ENCODE results near the gene NRG3.

NRG3 gene

GRCh38 chr10:82228701-82229100, 353.7 kb downstream of the NRG3 start:
- no peak for DNase-seq

GRCh38 chr10:82234173-82234572, 359.2 kb downstream of the NRG3 start:
- DNase-seq: no peak

GRCh38 chr10:82236084-82236731, 361.2 kb downstream of the NRG3 start:
- no peak for DNase-seq

DNA sequence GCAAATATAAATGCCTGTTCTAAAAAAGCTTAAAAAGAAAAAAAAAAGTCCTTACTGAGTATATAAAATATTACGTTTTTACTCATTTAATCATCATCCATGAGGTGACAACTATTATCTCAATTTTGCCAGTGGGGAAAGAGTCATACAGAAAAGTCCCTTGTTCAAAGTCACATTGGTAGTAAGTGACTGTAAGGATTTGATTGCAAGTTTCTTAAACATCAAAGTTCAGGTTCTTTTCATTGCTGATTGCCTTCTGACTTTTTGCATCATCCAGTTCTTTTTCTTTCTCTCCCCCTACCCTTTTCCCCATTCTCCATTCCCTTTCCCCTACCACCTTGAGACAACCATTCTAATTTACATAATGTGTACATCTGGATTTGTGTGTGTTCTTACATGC, 363.3 kb downstream of the NRG3 start:
- no peak for DNase-seq

- DNase-seq: no peak
These were observed 365.4 kb downstream of the NRG3 start for GRCh38 chr10:82240408-82240807.

- no peak for DNase-seq
These were observed 367.8 kb downstream of the NRG3 start for GRCh38 chr10:82242778-82243177.

DNA sequence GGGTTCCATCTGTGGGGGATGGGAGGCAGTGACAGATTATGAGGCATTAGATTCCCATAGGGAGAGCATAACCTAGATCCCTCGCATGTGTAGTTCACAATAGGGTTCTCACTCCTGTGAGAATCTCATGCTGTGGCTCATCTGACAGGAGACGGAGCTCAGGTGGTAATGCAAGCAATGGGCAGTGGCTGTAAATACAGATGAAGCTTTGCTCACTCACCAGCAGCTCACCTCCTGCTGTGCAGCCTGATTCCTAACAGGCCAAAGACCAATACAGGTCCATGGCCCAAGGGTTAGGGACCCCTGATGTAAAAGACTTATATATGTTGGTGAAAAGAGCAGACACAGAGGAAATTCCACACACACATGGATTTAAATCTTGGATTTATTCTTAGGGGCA, 370.2 kb downstream of the NRG3 start:
- DNase-seq: no peak

GRCh38 chr10:82245906-82246560, 371.0 kb downstream of the NRG3 start:
- no peak for DNase-seq

- no peak for DNase-seq
These were observed 374.1 kb downstream of the NRG3 start for GRCh38 chr10:82249141-82249540.

- no peak for DNase-seq
These were observed 376.4 kb downstream of the NRG3 start for GRCh38 chr10:82251222-82251906.

GRCh38 chr10:82252081-82252480, 377.1 kb downstream of the NRG3 start:
- DNase-seq: no peak

- DNase-seq: no peak
These were observed 379.2 kb downstream of the NRG3 start for GRCh38 chr10:82254237-82254636.

DNA sequence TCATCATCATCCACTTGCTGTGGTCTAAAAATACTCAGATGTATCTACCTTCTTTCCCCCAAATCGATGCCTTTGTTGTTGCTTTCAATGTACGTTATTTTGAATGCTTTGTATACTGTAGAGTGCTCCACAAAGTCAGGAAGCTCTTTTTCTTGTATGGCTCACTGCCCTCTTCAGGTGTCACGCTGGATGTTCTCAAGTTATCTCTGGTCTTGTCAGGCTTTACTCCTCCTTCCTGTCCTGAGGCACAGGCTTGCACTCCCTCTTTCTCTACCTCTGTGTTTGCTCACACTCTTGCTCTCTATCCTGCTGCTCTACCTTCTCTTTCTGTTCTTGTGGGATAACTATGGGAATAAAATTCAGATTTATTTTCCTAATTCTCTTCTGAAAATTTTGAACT, 381.3 kb downstream of the NRG3 start:
- no peak for DNase-seq

DNA sequence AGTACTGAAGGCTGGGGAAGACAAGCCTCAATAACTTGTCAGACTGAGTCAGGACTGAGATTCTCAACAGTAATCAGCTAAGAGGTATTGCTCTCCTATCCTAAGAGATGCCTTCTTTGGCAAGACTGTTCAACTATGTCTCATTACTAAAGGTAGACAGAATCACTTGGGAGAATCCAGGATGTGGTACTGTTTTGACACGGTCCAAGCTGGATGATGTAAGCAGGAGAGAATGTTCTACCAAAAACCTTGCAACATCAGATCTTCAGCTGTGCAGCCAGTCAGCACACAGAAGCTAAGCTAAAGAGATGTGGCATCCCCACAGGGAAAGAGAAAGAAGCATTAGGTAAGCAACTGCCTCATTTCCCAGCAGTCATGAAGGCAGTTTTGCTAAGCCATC, 391.4 kb downstream of the NRG3 start:
- DNase-seq: no peak

- DNase-seq: no peak
These were observed 392.0 kb downstream of the NRG3 start for GRCh38 chr10:82267014-82267413.

- no peak for DNase-seq
These were observed 392.5 kb downstream of the NRG3 start for GRCh38 chr10:82267465-82267864.

- no peak for DNase-seq
These were observed 393.0 kb downstream of the NRG3 start for GRCh38 chr10:82267960-82268359.

DNA sequence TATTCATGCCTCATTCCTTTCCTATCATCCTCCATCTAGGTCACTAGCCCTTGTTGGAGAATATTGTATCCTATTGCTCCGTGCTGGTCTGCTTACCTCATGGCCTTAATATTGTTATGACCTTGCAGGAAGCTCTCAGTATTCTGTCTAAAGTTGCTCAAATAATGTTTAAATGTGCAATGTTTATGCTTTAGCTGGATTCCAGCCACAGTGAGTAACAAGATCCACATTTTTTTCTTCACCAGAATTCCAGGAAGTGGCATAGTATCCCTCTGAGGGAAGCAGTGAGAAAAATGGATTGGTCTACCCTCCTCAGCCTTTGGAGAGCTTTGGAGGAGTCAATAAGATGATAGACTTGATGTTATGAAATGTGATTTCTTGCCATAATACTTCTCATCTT, 402.6 kb downstream of the NRG3 start:
- DNase-seq: no peak

DNA sequence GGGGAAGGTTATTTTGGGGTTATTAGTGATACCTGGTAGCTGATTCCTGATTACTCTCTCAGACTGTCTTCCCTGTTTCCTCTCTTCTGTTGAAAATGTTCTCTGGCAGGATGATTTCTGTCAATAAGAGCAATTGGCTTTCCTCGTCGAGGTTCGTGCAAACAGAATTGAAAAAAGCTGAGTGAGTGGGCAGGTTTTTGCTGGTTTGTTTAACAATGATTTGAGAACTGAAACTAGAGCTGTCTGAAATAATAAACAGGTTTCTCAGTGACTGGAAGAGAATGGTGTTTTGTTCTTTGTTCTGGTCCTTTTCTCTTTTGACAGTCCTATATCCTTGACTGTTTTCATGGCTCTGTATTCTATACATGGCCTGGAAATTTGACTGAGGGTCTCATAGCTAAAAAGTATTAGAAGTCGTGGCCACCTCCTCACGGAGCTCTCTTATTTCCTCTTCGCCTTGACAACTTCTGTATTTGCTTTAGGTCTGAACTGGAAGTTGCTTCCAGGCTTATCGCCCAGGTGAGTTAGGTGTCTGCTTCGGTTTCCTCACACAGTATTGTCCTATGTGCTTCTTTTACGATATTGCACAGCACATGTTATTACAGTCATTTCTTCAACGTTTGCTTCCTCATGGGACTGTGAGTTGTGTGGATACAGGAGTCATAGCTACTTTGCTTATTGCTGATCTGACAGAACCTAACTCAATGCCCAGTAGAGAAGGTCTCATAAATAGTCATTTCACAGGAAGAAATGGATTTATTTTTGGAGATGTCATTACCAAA, 403.6 kb downstream of the NRG3 start:
- no peak for DNase-seq

- no peak for DNase-seq
These were observed 407.9 kb downstream of the NRG3 start for GRCh38 chr10:82282782-82283456.

GRCh38 chr10:82284180-82284579, 409.2 kb downstream of the NRG3 start:
- DNase-seq: no peak

DNA sequence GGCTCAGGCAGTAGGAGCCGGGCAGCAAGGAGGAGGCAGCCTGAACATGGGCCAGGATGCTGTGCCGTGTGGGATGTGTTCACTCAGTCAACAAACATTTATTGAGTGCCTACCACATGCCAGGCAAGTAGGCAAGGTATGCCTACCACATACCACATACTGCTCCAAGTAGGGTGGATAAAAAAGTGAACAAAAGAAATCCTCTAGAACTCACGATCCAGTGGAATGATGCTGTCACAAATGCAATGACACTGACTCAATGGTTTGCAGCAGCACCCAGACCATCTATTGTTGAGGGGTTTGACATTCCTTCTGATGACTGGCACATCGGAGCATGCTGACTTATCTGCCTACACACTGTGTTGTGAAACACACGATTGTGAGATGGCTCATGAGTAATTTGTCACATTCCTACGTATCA, 413.5 kb downstream of the NRG3 start:
- no peak for DNase-seq

- no peak for DNase-seq
These were observed 415.0 kb downstream of the NRG3 start for GRCh38 chr10:82289945-82290344.

Measured in CD4-positive, alpha-beta T cell treated with Interleukin-6 for 4 hours (primary cell).